ENCODE measurements around the gene NUBP1.
"Not testable (repeated sequence)": the region's sequence is repeated elsewhere in the genome, so short reads cannot be mapped to it uniquely, and the experiment has no call there.

The NUBP1 gene

DNA sequence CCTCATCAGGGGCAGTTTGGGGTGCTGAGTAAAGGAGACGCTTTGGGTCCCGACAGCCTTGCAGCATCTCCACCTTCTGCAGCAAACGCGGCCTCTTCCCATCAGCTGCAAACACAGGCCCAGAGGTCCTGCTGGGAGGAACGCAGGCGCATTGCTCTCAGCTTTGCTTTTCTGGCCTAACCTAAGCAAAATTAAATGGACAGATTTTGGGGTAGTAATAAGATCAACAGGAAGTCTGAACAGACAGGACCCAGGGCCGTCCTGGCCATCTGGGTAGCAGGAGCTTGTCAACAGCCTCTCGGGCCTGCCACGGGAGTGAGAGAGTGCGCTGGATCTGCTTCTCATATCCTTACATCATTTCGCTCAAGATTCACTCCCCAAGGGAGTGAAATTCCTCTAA is 7.2 kb downstream of the NUBP1 start:
- no peak for DNase-seq (ENCODE audit: low read depth in 2 of 3, low spot score in 2 of 3)

DNA sequence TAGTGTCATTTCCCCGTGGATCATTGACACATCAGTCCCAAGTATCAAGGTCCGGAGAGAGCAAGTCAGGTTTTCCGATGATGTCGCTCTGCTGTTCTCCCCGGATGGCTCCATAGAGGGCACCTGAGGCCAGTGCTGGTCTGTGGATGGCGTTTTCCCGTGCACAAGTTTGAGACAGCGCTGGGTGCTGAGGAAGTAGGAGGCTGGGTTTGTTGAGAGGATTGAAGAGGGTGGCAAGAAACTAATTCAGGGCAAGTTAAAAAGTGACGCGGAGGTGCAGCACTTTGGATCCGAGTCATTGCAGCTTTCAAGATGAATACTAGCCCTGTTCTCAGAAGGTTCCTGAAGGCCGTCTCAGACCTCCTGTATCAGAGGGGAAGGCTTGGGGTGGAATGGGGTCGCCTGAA is 7.7 kb downstream of the NUBP1 start:
- DNase-seq (ENCODE audit: low read depth in 2 of 3, low spot score in 2 of 3): no peak

DNA sequence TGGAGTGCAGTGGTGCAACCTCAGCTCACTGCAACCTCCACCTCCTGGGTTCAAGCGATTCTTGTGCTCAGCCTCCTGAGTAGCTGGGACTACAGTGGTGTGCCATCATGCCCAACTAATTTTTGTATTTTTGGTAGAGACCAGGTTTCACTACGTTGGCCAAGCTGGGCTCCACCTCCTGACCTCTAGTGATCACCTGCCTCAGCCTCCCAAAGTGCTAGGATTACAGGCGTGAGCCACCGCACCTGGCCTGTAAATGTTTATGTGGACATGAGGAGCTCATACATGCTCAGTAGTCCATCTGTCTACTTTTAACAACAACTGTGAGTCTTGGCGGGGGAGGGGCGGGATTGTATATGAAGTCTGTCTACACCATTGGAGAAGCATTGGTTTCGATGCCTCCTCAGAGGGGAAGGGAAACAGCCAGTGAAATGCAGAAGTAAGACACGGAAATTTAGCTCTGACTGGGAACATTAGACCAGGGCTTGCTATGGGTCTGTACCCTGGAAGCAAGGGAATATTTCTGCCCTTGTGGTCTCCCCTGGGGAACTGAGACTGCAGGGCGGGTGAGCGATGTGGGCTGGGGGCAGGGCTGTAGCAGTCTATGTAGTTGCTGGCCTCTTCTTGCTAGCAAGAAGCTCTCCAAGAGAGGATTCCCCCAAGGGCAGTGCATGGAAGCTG is 9.3 kb downstream of the NUBP1 start:
- DNase-seq (ENCODE audit: low read depth in 2 of 3, low spot score in 2 of 3): no peak

DNA sequence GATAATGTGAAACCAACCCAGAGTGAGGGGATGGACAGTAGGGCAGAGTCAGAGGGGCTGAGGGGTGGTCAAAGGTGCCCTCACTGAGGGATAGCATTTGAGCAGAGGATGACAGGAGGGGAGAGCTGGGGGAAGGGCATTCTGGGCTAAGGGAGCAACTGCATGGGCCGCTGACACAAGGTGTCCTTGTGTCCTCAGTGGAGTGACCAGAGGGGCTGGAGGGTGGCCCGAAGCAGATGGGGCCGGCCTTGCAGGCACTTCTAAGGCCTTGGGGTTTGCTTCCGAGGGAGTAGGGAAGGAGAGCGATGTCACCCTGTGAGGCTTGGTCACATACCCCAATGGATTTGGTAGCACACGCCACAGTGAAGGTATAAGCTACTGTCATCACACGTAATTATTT is 10.0 kb downstream of the NUBP1 start:
- DNase-seq (ENCODE audit: low read depth in 2 of 3, low spot score in 2 of 3): no peak

DNA sequence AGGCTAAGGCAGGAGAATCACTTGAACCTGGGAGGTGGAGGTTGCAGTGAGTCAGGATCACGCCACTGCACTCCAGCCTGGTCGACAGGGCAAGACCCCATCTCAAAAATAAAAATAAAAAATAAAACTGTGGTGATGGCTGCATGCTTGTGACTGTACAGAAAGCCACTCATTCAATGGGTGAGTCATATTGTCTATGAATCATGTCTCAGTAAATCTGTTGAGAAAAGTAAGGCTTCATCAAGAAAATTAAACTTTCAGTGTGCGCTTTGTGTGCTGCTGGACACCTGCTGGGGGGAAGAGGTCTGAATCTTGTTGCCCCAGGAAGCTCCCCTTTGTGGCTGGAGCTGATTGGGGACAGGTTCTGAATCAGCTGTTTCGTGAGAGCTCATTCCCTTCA is 11.3 kb downstream of the NUBP1 start:
- DNase-seq (ENCODE audit: low read depth in 2 of 3, low spot score in 2 of 3): no peak

DNA sequence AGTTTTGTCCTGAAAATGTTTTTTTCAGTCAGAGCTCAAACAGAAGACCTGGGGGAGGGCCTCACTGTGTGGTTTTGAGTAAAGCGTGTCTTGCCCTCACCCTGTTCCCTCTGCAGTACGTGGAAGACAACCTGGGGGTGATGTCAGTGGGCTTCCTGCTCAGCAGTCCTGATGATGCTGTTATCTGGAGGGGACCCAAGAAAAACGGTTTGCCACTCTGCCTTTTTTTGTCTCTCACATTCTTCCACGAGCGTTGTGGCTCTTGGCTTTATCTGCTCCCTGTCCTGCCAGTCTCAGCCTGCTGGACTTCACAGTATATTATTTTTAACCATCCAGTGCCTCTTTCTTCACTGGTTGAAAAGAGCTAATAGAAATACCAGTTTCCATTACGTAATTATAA is 12.9 kb downstream of the NUBP1 start:
- no peak for DNase-seq (ENCODE audit: low read depth in 2 of 3, low spot score in 2 of 3)

DNA sequence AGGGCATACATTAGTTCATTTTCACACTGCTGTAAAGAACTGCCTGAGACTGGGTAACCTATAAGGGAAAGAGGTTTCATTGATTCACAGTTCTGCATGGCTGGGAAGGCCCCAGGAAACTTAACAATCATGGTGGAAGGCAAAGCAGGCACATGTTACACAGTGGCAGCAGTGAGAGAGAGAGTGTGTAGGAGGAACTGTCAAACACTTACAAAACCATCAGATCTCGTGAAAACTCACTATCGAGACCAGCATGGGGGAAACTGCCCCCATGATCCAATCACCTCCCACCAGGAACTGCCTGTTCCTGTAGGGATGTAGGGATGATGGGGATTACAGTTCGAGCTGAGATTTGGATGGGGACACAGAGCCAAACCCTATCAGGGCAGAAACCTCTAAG is 17.2 kb downstream of the NUBP1 start:
- no peak for DNase-seq (ENCODE audit: low read depth in 2 of 3, low spot score in 2 of 3)

DNA sequence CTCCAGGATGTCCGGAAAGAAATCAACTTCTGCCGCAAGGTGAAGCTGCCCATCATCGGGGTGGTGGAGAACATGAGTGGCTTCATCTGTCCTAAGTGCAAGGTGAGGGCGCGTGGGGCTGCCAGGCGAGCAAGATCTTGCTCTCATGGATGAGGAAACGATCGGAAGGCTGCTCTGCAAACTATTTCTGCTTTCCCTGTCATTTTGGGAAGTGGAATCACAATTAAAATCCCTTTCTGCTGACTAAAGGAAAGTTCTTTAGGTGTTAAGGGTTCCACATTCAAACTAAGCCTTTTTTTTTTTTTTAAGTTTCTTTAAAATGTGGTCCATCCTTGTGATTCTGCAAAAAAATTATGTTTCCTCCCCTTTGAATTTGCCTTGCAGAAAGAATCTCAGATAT is 17.7 kb downstream of the NUBP1 start:
- no peak for DNase-seq (ENCODE audit: low read depth in 2 of 3, low spot score in 2 of 3)

DNA sequence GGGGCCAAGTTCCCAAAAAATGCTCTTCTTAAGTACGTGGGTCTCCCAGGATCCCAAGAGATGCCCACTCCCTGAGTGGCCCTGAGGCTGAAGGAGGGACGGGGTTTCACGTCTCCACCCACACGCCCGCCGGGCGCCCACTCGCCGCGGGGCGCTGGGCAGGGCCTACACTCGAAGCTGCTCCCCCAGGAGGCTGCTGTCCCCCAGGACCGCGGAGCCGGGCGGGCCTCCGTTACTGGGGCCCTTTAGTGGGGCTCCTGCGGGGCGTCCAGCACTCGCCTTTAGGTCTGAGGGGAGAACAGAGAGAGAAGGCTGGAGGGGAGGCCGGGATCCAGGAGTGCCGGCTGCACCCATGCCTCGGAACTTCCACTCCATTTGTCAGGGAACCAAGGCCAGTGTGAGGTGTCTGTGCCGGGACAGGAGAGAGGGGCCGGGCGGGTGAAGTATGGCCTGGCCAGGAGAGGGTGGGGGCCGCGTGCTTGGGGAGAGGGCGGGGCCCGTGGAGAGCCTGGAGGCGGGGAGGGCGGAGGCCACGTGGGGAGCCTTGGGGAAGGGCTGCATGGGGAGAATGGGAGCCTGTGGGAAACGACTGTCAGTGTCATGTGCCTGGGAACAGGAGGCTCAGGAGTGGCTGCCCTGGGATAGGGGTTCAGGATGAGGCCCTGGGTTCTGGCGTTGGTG is 18.8 kb downstream of the NUBP1 start:
- no peak for DNase-seq (ENCODE audit: low read depth in 2 of 3, low spot score in 2 of 3)

DNA sequence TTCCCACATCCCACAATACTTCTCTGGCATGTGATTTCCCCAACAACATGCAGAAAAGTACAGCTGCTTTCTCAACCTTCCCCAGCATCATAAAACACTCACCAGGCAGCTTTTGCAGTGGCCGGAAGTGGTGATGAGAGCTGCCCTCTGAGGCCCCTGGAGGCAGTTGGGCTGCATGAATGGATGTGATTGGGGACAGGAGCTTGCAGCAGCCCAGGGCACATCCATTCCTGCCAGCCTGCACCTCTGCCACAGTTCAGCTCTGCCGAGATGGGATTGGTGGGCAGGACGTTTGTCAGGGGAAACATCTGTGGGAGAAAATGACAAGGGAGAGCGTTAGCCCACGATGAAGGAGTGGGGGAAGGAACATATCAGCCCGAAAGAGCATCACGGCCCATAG is 19.8 kb downstream of the NUBP1 start:
- no peak for DNase-seq (ENCODE audit: low read depth in 2 of 3, low spot score in 2 of 3)

DNA sequence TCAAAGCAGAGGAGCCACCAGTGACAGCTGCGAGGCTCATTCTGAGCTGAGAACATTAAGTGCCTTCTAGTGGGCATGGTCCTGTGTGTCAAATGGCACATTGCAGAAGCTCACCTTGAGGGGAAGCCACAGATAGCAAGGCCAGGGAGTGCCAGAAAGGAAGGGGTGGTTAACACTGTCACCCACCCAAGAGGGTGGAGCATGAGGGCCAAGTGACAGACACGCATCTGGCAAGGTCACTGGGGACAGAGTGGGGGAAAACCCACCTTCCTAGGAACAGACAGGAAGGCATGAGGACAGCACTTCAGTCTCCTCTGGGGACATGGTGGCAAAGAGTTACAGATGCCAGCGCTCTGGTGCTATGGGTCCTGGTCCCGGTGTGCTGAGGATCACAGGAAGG is 22.1 kb downstream of the NUBP1 start:
- DNase-seq (ENCODE audit: low read depth in 2 of 3, low spot score in 2 of 3): peak in 1 of 3 experiments; percentile 8

DNA sequence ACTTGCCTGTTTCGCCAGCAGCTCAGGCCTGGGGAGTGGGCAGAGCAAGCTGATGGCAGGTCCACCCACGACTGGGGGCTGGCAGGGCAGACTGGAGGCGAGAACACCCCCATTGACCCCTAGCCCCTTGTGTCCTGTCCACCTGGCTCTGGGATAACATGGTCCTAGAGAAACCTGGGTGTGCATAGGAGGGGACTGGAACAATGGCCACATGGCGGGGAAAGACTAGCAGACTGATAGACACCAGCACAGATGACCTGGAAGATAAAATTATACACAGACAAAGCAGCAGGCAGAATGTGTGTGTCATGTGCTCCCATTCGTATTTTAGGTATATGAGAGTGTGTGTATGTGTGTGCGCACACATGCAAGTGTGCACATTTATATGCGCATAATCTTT is 23.5 kb downstream of the NUBP1 start:
- DNase-seq (ENCODE audit: low read depth in 2 of 3, low spot score in 2 of 3): no peak

DNA sequence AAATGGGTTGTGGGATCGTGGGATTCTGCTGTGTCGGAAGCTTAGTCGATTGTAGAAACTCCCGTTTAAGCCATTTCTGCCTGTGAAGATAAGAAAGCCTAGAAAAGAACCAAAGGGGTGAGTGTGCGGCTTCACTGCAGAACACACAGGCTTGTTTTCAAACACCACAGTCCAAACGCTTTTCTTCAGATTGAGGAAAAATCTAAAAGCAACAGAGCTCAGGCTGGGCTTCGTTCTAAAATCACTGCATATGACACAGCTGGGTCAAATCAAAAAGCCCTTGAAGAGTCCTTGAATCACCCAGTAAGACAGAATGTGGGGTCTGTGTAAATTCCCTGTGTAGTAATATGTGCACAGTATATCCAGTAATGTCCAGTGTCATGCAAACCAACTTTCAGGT is 25.7 kb downstream of the NUBP1 start:
- no peak for DNase-seq (ENCODE audit: low read depth in 2 of 3, low spot score in 2 of 3)

DNA sequence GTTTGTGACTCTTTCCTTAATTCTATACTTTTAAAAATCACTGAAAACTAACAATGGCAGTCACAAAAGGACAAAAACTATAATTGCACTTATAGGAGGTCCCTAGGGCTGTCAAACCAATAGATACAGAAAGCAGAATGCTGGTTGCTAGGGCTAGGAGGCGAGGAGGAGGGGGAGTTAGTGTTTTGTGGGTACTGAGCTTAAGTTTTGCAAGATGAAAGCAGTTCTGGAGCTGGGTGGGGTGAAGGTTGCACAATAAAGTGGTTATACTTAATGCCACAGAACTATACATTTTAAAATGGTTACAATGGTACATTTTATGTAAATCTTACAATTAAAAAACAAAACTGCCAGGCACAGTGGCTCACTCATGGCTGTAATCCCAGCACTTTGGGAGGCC is 27.3 kb downstream of the NUBP1 start:
- no peak for DNase-seq (ENCODE audit: low read depth in 2 of 3, low spot score in 2 of 3)

DNA sequence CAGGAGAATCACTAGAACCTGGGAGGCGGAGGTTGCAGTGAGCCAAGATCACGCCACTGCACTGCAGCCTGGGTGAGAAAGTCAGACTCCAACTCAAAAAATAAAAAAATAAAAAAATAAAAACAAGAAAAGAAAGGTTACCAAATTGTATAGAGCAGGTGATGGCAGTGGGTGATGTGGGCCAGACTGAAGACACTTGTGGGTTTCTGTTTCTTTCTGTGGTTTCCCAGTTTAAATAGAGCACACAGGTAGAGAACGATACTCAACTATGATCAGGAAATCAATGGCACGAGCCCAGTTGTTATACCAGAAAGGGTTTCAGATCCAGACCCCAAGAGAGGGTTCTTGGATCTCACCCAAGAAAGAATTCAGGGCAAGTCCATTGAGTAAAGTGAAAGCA is 32.6 kb downstream of the NUBP1 start:
- no peak for DNase-seq (ENCODE audit: low read depth in 2 of 3, low spot score in 2 of 3)

DNA sequence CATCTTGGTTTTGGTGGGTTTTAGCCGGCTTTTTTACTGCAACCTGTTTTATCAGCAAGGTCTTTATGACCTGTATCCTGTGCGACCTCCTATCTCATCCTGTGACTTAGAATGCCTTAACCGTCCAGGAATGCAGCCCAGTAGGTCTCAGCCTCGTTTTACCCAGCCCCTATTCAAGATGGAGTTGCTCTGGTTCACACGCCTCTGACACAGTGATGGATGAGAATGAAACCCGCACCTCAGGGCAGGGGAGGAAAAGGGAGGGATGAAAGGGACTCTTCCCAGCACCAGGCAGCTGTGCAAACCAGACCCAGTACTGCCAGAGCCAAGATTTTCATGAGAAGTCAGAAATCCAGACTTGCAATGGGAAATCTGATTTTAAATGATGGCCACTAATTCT is 33.3 kb downstream of the NUBP1 start:
- DNase-seq (ENCODE audit: low read depth in 2 of 3, low spot score in 2 of 3): not testable (repeated sequence)

DNA sequence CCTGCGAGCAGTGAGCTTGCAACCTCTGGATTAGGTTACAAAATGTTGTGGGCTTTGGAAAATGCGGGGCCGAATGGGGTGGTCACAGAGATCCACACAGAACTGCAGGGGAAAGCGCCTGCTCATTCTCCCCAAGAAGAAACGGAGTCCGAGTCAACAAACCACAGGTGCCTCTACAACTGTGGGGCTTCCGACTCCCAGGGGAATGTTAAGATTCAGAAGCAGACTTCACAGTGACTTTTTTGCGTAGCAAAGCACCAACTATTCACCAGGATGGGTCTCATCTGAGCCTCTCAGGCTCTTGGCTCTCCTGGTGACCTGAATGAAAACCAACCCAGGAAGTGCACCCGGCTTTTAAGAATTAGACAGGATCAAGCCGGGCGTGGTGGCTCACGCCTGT is 33.7 kb downstream of the NUBP1 start:
- no peak for DNase-seq (ENCODE audit: low read depth in 2 of 3, low spot score in 2 of 3)

DNA sequence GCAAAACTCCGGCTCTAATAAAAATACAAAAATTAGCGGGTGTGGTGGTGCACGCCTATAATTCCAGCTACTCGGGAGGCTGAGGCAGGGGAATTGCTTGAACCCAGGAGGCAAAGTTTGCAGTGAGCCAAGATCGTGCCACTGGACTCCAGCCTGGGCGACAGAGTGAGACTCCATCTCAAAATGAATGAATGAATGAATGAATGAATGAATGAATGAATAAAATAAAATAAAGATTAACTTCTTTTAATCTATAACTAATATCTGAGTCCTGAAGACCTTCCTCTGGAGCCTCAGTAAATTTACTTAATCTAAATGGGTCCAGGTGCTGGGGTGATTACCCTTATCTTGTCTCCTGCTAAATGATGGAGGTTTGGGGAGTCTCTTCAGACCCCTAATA is 36.3 kb downstream of the NUBP1 start:
- DNase-seq (ENCODE audit: low read depth in 2 of 3, low spot score in 2 of 3): not testable (repeated sequence)

DNA sequence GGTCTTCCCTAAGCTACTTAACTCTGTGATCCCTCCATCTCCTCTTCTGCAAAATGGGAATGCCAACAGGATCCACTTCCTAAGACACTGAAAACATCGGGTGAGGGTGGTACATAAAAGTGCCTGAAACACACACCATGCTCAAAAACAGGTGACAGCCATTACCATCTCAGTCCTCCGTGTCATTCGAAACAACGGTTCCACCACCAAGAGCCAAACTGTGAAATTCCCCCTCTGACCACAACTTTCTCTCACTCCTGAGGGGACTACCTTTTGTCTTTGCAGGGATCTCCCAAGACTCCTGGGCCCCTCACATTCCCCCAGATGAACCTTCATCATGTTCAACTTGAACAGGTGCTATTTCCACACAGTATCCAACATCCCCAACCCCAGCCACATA is 37.0 kb downstream of the NUBP1 start:
- DNase-seq (ENCODE audit: low read depth in 2 of 3, low spot score in 2 of 3): no peak

DNA sequence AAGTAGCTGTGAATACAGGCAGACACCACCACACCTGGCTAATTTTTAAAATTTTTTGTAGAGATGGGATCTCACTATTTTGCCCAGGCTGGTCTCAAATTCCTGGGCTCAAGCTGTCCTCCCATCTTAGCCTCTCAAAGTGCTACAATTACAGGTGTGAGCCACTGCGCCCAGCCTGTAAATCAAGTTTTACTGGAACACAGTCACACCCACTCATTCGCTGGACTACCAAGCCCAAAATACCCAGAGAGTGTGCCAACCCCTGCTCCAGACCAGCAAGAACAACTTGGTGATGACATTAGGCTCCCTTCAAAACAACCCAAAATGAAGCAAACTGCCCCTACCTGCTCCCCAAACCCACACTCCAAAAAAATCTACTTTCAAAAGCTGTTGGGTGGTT is 39.0 kb downstream of the NUBP1 start:
- DNase-seq (ENCODE audit: low read depth in 2 of 3, low spot score in 2 of 3): no peak

DNA sequence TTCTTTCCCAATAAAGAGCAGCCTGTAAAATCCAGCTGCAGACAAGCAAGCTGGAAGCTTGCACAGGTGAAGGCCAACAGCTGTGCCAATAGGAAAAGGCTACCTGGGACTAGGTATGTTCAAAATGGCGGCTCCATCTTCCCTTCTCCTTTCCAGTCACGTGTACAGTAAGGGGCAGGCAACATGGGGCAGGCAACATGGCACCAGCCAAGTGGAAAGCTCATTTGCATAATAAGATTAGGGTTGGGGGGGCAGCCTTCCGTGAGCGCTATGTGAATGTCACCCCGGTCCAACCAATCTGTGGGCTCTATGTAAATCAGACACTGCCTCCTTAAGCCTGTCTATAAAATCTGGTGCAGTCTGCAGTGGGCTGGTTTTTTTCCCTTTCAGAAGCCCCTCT is 43.7 kb downstream of the NUBP1 start:
- DNase-seq (ENCODE audit: low read depth in 2 of 3, low spot score in 2 of 3): no peak

DNA sequence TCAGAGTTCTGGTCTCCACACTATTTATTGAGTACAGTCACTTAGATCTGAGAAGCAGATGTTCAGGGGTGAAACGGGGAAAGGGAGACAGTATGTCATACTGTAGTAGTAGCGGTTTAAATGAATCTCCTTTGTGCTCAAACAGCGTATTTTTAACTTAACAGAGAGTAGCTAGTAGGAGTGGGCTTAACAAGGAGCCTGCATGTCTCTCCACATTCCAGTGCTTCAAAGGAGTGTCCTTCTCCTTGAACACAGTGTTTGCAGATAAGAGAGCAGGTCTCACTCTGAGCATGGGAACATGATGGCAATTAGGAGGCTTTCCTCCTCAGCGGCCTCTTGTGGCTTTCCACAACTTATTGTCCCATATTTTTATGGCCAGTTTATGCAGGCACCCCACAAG is 45.0 kb downstream of the NUBP1 start:
- DNase-seq (ENCODE audit: low read depth in 2 of 3, low spot score in 2 of 3): not testable (repeated sequence)

DNA sequence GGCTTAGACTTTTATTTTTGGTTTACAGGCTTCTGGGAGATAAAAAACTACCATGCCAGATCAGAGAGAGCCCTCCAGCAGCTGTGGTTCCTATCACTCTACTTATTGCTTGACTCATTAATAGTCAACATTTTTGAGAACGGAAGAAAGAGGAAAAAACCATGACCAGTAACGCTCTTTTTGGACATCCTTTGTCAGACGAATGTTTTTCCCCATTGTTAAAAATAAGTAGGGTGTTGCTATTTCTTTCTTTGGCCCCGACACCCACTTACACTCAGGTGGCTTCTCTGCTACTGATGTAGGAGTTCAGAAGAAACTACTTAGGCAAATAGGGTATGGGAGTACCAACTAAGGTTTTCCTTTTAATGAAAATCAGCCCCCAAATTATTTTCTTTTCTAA is 47.4 kb downstream of the NUBP1 start:
- DNase-seq (ENCODE audit: low read depth in 2 of 3, low spot score in 2 of 3): no peak
